MCF 10A (cell line): ENCODE results near the gene ABHD16B. TPM values are rescaled to one million over a fixed set of nuclear protein-coding genes. Genes with fewer than 3 reads are reported as not detected.

Experiments used
- total RNA-seq: library from RNA; stranded (reverse); gene quantifications from 2 replicates; pipeline ENCODE4 v1.2.3, GENCODE V29; 2022

ABHD16B gene
- total RNA-seq, 1 experiment from 2014 or later: not detected

Other genes with a start within 250 kb of the ABHD16B start
- gene GMEB2, start 234.4 kb upstream of the ABHD16B start, total RNA-seq: 14.9 and 19.6 TPM in 2 replicates
- gene STMN3, start 208.1 kb upstream of the ABHD16B start, total RNA-seq: 1.7 and 5.3 TPM in 2 replicates
- gene RTEL1, start 203.2 kb upstream of the ABHD16B start, total RNA-seq: 27.9 and 39.2 TPM in 2 replicates
- 12.3 and 24.4 TPM in 2 replicates for gene TNFRSF6B, start 164.8 kb upstream of the ABHD16B start, total RNA-seq
- gene ARFRP1, start 153.5 kb upstream of the ABHD16B start, total RNA-seq: 60.1 and 65.4 TPM in 2 replicates
- 19.5 and 22.2 TPM in 2 replicates for gene ZGPAT, start 153.5 kb upstream of the ABHD16B start, total RNA-seq
- gene LIME1, start 124.8 kb upstream of the ABHD16B start, total RNA-seq: 10.1 and 16.0 TPM in 2 replicates
- gene SLC2A4RG, start 121.7 kb upstream of the ABHD16B start, total RNA-seq: 85.0 and 105 TPM in 2 replicates
- gene ZBTB46, start 30.2 kb upstream of the ABHD16B start, total RNA-seq: 0.63 and 0.71 TPM in 2 replicates
- 174 and 175 TPM in 2 replicates for gene TPD52L2, start 3.8 kb downstream of the ABHD16B start, total RNA-seq
- 38.1 and 45.0 TPM in 2 replicates for gene DNAJC5, start 33.6 kb downstream of the ABHD16B start, total RNA-seq
- 38.6 and 43.7 TPM in 2 replicates for gene UCKL1, start 94.9 kb downstream of the ABHD16B start, total RNA-seq
- gene ZNF512B, start 108.4 kb downstream of the ABHD16B start, total RNA-seq: 23.5 and 26.6 TPM in 2 replicates
- 4.4 and 4.5 TPM in 2 replicates for gene SAMD10, start 118.1 kb downstream of the ABHD16B start, total RNA-seq
- 70.9 and 88.5 TPM in 2 replicates for gene PRPF6, start 119.6 kb downstream of the ABHD16B start, total RNA-seq
- gene C20orf204, start 174.7 kb downstream of the ABHD16B start, total RNA-seq: 1.1 and 2.0 TPM in 2 replicates
- gene SOX18, start 188.1 kb downstream of the ABHD16B start, total RNA-seq: 0.16 and 0.22 TPM in 2 replicates
- gene TCEA2, start 201.7 kb downstream of the ABHD16B start, total RNA-seq: 30.8 and 39.7 TPM in 2 replicates
- gene RGS19, start 218.0 kb downstream of the ABHD16B start, total RNA-seq: 8.2 and 8.8 TPM in 2 replicates
- 0.12 and 0.15 TPM in 2 replicates for gene OPRL1, start 218.6 kb downstream of the ABHD16B start, total RNA-seq
- gene LKAAEAR1, start 222.9 kb downstream of the ABHD16B start, total RNA-seq: not detected in 2 replicates
- not detected in 2 replicates for gene NPBWR2, start 246.1 kb downstream of the ABHD16B start, total RNA-seq